ENCODE data around the gene DUSP16.
A peak's percentile ranks its signal among the peaks of the same experiment; 100 is the strongest.
"Not testable (repeated sequence)": the region's sequence is repeated elsewhere in the genome, so short reads cannot be mapped to it uniquely, and the experiment has no call there.

DUSP16 gene

GRCh38 chr12:12586879-12587675 is 24.4 kb upstream of the DUSP16 start:
- no peak for DNase-seq

DNA sequence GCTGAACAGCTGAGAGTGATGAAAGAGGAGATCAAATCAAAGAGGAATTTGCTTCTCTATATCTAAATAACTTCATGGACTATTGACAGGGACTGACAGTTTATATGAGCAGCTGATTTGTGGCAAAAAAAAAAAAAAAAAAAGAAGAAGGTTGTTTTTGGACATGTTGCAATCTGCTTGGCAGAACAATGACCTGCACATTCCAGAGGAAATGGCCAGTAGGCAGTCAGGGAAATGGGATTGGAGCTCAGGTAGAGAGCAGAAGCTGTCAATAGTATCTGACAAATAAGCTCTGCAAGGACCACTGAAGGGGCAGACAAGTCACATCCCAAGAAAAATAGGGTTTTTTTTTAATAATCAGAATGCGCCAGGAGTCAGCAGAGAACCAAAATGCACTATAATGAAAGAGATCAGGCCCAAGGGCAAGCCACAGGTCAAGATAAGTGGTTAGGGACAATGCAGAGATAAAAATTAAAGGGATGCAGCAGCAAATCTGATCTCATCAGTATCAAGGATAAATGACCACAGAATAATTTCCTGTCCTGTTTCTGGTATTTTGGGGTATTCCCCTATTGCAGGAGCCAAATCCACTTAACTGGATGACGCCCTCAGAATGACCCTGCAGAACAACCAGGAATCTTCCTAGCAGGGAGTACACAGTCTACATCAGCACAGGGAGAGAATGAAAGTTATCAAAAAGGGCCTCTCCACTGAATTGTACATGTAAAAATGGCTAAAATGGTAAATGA is 22.6 kb upstream of the DUSP16 start:
- no peak for DNase-seq

- DNase-seq, result no peak
Observed at GRCh38 chr12:12583510-12584178, 21.0 kb upstream of the DUSP16 start.

DNA sequence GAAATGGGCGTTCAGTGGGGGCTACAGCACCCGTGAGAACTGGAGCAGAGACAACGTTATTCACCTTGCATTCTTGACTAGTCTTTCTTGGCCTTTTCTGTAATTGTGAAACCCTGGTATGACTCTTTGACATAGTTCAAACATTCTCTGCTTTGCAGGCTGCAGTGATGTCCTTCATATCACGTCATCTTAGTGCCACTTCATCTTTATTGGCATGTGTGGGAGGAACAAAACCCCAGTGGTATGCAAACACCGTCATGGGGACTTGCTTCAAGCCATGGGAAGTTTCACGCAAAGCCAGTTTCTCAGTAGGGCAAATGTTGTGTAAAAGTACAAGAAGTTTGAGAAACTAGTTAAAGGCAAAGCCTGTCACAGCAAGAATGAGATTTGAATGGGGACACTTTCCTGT is 20.2 kb upstream of the DUSP16 start:
- peak; percentile 10 for DNase-seq

- DNase-seq, result no peak
Observed at GRCh38 chr12:12582193-12582881, 19.7 kb upstream of the DUSP16 start.

DNA sequence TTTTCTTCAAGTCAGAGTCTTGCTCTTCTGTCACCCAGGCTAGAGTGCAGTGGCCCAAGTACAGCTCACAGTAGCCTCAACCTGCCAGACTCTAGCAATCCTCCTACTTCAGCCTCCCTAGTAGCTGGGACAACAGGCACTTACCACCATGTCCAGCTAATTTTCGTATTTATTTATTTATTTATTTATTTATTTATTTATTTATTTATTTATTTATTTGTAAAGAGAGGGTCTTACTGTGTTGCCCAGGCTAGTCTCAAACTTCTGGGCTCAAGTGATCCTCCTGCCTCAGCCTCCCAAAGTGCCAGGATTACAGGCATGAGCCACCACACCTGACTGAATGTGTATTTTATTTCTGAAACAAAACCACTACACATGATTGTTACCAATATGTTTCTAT is 18.1 kb upstream of the DUSP16 start:
- DNase-seq, result not testable (repeated sequence)

DNA sequence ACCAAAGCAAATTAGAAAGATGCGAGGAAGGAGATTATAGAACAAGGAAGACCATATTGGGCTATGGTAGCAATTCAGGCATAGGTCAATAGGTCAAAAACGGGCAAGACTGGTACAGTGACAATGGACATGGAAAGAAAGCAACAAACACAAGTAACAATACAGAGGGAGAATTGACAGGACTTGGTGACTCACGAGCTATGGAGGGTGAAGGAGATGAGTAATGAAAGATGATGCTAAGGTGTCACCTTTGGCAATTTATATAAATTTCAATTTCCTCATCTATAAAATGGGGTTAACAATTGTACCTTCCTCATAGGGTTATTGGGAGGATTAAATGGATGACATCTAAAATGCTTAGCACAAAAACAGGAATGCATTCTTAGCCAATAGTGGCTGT is 15.1 kb upstream of the DUSP16 start:
- no peak for DNase-seq

GRCh38 chr12:12572659-12573058 is 10.0 kb upstream of the DUSP16 start:
- DNase-seq, result no peak

GRCh38 chr12:12565971-12566370 is 3.3 kb upstream of the DUSP16 start:
- DNase-seq, result not testable (repeated sequence)

DNA sequence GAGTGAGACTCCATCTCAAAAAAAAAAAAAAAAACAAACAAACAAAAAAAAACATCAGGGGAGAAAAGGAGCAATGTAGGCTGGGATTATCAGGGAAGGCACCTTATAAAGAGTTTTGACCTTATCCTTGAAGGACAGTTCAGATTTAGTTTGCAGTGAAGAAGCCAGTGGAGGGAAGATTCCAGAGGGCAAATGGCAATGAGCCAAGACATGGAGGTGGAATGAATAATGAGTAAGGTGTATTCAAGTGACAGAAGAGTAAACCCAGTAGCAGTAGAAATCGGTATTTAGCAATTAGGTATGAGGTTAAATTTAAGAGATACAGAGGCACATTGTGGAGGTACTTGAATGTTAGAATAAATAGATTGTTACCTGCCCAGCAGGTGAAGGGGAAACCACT is 2.2 kb upstream of the DUSP16 start:
- no peak for DNase-seq

GRCh38 chr12:12563290-12563928 is 746 bp upstream of the DUSP16 start:
- DNase-seq, result no peak

DNA sequence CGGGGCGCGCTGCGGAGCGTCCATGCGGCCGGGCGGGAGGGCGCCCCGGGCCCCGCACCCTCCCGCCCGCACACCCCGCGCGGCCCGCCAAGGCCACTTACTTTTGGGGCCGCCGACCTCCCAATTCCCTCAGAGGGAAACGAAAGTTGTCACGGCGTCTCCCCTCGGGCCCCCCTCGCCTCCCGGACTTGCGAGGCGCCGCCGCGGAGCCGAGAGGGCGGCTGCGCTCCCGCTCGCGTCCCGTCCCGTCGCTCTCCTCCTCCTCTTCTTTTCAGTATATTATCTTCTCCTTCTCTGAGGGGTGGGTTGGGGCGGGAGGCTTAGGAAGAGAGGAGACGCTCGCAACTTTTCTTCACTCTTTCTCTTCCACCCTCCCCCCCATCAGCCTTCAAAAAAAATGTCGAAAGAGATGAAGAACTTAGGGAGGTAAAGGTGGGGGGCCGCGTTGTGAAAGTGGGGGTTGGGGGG is 613 bp downstream of the DUSP16 start:
- DNase-seq, result peak; percentile 75

- DNase-seq, result peak; percentile 82
Observed at GRCh38 chr12:12561371-12562015, 1.2 kb downstream of the DUSP16 start.

- DNase-seq, result no peak
Observed at GRCh38 chr12:12560587-12561370, 1.9 kb downstream of the DUSP16 start.

DNA sequence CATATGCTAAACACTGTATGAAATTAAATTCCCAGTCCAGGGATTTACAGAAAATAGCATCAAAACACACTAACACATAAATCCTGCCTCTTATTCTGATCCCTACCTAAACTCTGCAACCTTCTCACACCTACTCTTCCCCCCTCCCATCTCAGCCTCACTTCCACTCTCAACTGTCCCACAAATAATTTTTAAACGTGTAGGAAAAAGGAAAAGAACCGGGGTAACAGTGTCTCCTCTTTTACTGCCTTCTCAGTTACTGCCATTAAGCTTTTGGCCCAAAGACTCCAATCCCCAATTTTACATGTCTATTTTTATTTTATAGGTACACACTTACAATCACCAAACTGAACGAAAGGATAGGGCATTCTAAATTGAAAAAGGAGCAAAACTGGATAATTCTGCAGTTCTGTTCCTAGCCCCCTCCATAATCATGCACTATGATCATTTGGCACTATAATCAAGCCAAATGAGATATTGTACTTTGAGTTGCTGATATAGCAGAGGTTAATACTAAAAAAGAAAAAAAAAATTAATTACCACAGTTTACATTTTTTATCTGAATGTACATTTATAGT is 2.9 kb downstream of the DUSP16 start:
- no peak for DNase-seq

DNA sequence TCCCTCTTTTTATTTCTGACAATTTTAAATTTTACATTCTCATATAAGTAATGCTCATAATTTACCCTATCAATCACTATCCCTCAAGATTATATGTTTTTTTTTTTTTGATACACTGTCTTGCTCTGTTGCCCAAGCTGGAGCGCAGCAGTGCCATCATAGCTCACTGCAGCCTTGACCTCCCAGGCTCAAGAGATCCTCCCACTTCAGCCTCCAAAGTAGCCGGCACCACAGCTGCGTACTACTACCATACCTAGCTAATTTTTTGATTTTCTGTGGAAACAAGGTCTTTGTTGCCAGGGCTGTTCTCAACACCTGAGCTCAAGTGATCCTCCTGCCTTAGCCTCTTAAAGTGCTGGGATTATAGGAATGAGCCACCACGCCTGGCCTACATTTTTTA is 4.4 kb downstream of the DUSP16 start:
- no peak for DNase-seq

GRCh38 chr12:12557733-12558132 is 4.9 kb downstream of the DUSP16 start:
- no peak for DNase-seq

DNA sequence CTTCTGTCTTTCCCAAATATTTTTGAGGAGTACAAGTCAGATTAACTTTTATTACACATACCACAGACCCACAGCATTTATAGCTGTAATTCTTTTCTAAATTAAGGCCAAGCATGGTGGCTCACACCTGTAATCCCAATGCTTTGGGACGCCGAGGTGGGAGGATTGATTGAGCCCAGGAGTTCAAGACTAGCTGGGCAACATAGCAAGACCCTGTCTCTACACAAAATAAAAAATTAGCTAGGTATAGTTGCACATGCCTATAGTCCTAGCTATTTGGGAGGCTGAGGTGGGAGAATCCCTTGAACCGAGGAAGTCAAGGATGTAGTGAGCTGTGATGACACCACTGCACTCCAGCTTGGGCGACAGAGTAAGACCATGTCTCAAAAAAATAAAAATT is 7.0 kb downstream of the DUSP16 start:
- no peak for DNase-seq

GRCh38 chr12:12553208-12553785 is 9.4 kb downstream of the DUSP16 start:
- DNase-seq, result no peak

- DNase-seq, result no peak
Observed at GRCh38 chr12:12551115-12551514, 11.5 kb downstream of the DUSP16 start.

Measured in right kidney (tissue), 1 donor.